MM.1S (cell line): ENCODE measurements around the gene PRMT9.

Source experiments
- DNase-seq: peaks from one replicate; pipeline ENCODE4 v3.0.0-alpha.2; 2015
- H2AFZ ChIP-seq: fragments of 300-600 bp; sonication (generic); 2 replicates; pipeline ENCODE4 v1.6.0; 2016; ENCODE audit warnings: antibody characterized with exemption, low read length
- H3F3A ChIP-seq: fragments of 300-600 bp; sonication (generic); 2 replicates; pipeline ENCODE4 v1.6.1; 2016; ENCODE audit warnings: mild to moderate bottlenecking, antibody characterized with exemption, low read length, moderate library complexity, mixed read lengths; ENCODE audit not compliant: insufficient read depth
- H3K27ac ChIP-seq: fragments of 300-600 bp; sonication (generic); 2 replicates; pipeline ENCODE4 v1.5.1; 2016; ENCODE audit warnings: mild to moderate bottlenecking, low read length
- H3K27me3 ChIP-seq: fragments of 300-600 bp; sonication (generic); replicated peaks from 2 replicates; pipeline ENCODE4 v1.6.0; 2016; ENCODE audit warnings: low read length; ENCODE audit not compliant: insufficient read depth
- H3K36me3 ChIP-seq: fragments of 300-600 bp; sonication (generic); replicated peaks from 2 replicates; pipeline ENCODE4 v1.6.1; 2016; ENCODE audit warnings: mild to moderate bottlenecking, low read length, mixed read lengths; ENCODE audit not compliant: insufficient read depth
- H3K4me1 ChIP-seq: fragments of 300-600 bp; sonication (generic); 2 replicates; pipeline ENCODE4 v1.6.1; 2016; ENCODE audit warnings: low read length, mixed read lengths
- H3K4me2 ChIP-seq: fragments of 300-600 bp; sonication (generic); 2 replicates; pipeline ENCODE4 v1.6.0; 2016; ENCODE audit warnings: low read depth, low read length
- H3K4me3 ChIP-seq: fragments of 300-600 bp; sonication (generic); 2 replicates; pipeline ENCODE4 v1.5.1; 2016; ENCODE audit warnings: low read length, mixed read lengths
- H3K79me2 ChIP-seq: fragments of 300-600 bp; sonication (generic); 2 replicates; pipeline ENCODE4 v1.6.1; 2016; ENCODE audit warnings: mixed run types, low read length, mixed read lengths
- H3K9ac ChIP-seq: fragments of 300-600 bp; sonication (generic); 2 replicates; pipeline ENCODE4 v1.6.1; 2016; ENCODE audit warnings: low read length, mixed read lengths
- H3K9me2 ChIP-seq: fragments of 300-600 bp; sonication (generic); replicated peaks from 2 replicates; pipeline ENCODE4 v1.6.1; 2016; ENCODE audit warnings: mild to moderate bottlenecking, low read length, mixed read lengths; ENCODE audit not compliant: insufficient read depth
- H3K9me3 ChIP-seq: fragments of 300-600 bp; sonication (generic); replicated peaks from 2 replicates; pipeline ENCODE4 v1.6.1; 2016; ENCODE audit warnings: mild to moderate bottlenecking, low read length, mixed read lengths; ENCODE audit not compliant: insufficient read depth
- H4K20me1 ChIP-seq: fragments of 300-600 bp; sonication (generic); 2 replicates; pipeline ENCODE4 v1.6.1; 2016; ENCODE audit warnings: mild to moderate bottlenecking, low read length, moderate library complexity, mixed read lengths; ENCODE audit not compliant: insufficient read depth
- EZH2 ChIP-seq: fragments of 300-600 bp; sonication (generic); optimal IDR thresholded peaks from 2 replicates; pipeline ENCODE3; 2017; ENCODE audit warnings: low read depth, mild to moderate bottlenecking, antibody characterized with exemption, low read length, mixed read lengths
- EZH2phosphoT487 ChIP-seq: fragments of 300-600 bp; sonication (generic); IDR thresholded peaks from 2 replicates; pipeline ENCODE4 v1.6.1; 2018; ENCODE audit warnings: antibody characterized with exemption, low read length
- TF ChIP-seq, protein P1 (sequence below): fragments of 300-600 bp; sonication (generic); IDR thresholded peaks from 2 replicates; pipeline ENCODE4 v1.5.1; 2016; ENCODE audit warnings: antibody characterized with exemption, low read length, mixed read lengths

PRMT9 gene

DNA sequence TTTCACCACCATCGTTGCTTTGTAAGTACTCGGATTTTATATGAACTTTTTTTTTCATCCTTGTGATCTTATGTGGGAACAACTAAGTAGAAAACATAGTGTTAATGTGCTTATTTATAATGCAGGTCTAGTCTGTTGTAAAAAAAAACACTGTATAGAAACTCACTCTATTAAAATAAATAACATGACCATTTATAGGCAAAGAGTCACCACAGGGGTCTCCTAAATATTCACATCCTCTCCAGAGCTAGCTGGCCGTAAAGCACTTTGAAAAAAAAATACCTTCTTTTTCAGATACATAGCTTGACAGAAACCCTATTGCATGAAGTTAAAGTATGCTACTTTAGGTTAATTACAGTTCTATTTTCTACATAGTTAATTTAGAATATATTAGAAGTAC is 55.5 kb downstream of the PRMT9 start:
- Histone ChIP-seq H2AFZ (no peak overlapping the region), H3K9me3 (no peaks in the 10 kb centered on the region), H3K4me1 (no peaks in the 10 kb centered on the region), H3K4me2 (no peak overlapping the region), H3K9ac (no peak overlapping the region), H4K20me1 (no peaks in the 10 kb centered on the region), H3K27ac (no peak overlapping the region), H3K4me3 (no peak overlapping the region), H3K79me2 (no peaks in the 10 kb centered on the region), H3K27me3 (no peaks in the 10 kb centered on the region), H3F3A (no peaks in the 10 kb centered on the region; the same call in 1 of the 2 replicates), H3K9me2 (no peaks in the 10 kb centered on the region), H3K36me3 (no peaks in the 10 kb centered on the region; the same call in 1 of the 2 replicates)
- no peak for DNase-seq
- TF ChIP-seq, protein P1, sequence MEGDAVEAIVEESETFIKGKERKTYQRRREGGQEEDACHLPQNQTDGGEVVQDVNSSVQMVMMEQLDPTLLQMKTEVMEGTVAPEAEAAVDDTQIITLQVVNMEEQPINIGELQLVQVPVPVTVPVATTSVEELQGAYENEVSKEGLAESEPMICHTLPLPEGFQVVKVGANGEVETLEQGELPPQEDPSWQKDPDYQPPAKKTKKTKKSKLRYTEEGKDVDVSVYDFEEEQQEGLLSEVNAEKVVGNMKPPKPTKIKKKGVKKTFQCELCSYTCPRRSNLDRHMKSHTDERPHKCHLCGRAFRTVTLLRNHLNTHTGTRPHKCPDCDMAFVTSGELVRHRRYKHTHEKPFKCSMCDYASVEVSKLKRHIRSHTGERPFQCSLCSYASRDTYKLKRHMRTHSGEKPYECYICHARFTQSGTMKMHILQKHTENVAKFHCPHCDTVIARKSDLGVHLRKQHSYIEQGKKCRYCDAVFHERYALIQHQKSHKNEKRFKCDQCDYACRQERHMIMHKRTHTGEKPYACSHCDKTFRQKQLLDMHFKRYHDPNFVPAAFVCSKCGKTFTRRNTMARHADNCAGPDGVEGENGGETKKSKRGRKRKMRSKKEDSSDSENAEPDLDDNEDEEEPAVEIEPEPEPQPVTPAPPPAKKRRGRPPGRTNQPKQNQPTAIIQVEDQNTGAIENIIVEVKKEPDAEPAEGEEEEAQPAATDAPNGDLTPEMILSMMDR: no peak
- no peak for TF ChIP-seq EZH2
- no peak for TF ChIP-seq EZH2phosphoT487

DNA sequence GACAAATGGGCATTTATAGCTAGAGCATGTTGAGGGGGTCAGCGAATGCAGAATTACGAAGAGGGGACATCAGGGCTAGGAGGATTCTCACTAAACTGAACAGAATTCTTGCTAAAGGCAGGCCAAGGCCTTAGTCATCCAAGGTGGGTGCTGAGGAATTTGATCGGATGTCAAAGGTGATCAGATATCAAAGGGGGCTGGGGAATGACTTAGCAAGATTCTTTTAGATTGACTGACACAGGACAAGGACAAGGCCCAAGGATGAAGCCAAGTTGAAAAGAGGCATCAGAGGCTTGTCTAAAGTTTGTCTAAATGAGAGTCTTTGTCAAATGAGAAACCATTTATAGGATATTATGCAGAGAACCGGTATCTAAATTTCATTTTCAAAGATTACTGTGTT is 57.1 kb downstream of the PRMT9 start:
- no peak overlapping the region for H3K4me3 ChIP-seq
- no peaks in the 10 kb centered on the region for H3K4me1 ChIP-seq
- H3K9me2 ChIP-seq: no peaks in the 10 kb centered on the region
- H3K9me3 ChIP-seq: no peaks in the 10 kb centered on the region
- no peaks in the 10 kb centered on the region for H4K20me1 ChIP-seq
- H3K27ac ChIP-seq: no peak overlapping the region
- no peak overlapping the region for H3K4me2 ChIP-seq
- no peak for DNase-seq
- no peaks in the 10 kb centered on the region; the same call in 1 of the 2 replicates for H3F3A ChIP-seq
- H2AFZ ChIP-seq: no peak overlapping the region
- no peak for TF ChIP-seq EZH2
- TF ChIP-seq EZH2phosphoT487: no peak
- TF ChIP-seq, protein P1: no peak
- H3K27me3 ChIP-seq: no peaks in the 10 kb centered on the region
- no peak overlapping the region for H3K9ac ChIP-seq
- no peaks in the 10 kb centered on the region; the same call in 1 of the 2 replicates for H3K36me3 ChIP-seq
- H3K79me2 ChIP-seq: peaks cover 7% of the 10 kb centered on the region

DNA sequence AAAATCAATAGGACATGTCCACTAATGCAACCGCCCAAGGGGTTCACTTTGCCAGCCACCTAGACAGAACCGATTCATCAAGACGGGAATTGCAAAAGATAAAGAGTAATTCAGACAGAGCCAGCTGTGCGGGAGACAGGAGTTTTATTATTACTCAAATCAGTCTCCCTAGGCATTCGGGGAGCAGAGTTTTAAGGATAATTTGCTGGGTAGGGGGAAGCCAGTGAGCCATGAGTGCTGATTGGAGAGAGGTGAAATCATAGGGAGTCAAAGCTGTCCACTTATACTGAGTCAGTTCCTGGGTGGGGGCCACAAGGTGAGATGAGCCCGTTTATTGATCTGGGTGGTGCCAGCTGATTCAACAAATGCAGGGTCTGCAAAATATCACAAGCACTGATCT is 58.2 kb downstream of the PRMT9 start:
- H3K79me2 ChIP-seq: peaks cover 17% of the 10 kb centered on the region
- H3K4me3 ChIP-seq: no peak overlapping the region
- no peak overlapping the region for H2AFZ ChIP-seq
- no peaks in the 10 kb centered on the region for H3K9me2 ChIP-seq
- no peak for DNase-seq
- H3K36me3 ChIP-seq: no peaks in the 10 kb centered on the region; the same call in 1 of the 2 replicates
- no peak for TF ChIP-seq EZH2phosphoT487
- no peak for TF ChIP-seq EZH2
- TF ChIP-seq, protein P1: no peak
- H3K4me1 ChIP-seq: 0 out of 2 replicates have a peak, but pooled peaks cover 1% of the 10 kb centered on the region
- no peaks in the 10 kb centered on the region for H3F3A ChIP-seq
- H3K9me3 ChIP-seq: no peaks in the 10 kb centered on the region
- H3K27ac ChIP-seq: no peak overlapping the region
- no peak overlapping the region for H3K9ac ChIP-seq
- no peak overlapping the region for H3K4me2 ChIP-seq
- no peaks in the 10 kb centered on the region for H3K27me3 ChIP-seq
- H4K20me1 ChIP-seq: no peaks in the 10 kb centered on the region
